Caco-2 (cell line): ENCODE data around the gene PRR22. TPM values are rescaled to one million over a fixed set of nuclear protein-coding genes. Genes with fewer than 3 reads are reported as not detected.
"Not testable (repeated sequence)": the region's sequence is repeated elsewhere in the genome, so short reads cannot be mapped to it uniquely, and the experiment has no call there.

ENCODE experiments used
- BruUV-seq: library from RNA; stranded (reverse); fragments of 400-500 nt; replicated peaks from 2 replicates; lab custom pipeline; 2021; lab: Mats Ljungman, UMichigan
- CTCF ChIA-PET: fragments of 300-600 bp; sonication (Branson Sonifier 250); formaldehyde crosslinking; loops from one replicate; lab custom pipeline; 2022; ENCODE audit warnings: antibody characterized with exemption; lab: Charles Lee
- POLR2A ChIA-PET: fragments of 300-600 bp; sonication (Branson Sonifier 250); formaldehyde crosslinking; loops from one replicate; lab custom pipeline; 2022; ENCODE audit warnings: antibody characterized with exemption; lab: Charles Lee
- DNase-seq, 2 experiments: peaks; one replicate each; pipeline versions ENCODE4 v3.0.0 to v3.0.0-alpha.2; 2020 to 2022
- H3K27me3 ChIP-seq: replicated peaks from 2 replicates; pipeline ENCODE4 v1.6.0; 2011; ENCODE audit warnings: low read length; ENCODE audit not compliant: control insufficient read depth, insufficient read depth
- H3K36me3 ChIP-seq: 2 replicates; pipeline ENCODE4 v1.5.1; 2011; ENCODE audit warnings: low read length; ENCODE audit not compliant: control insufficient read depth, insufficient read depth
- H3K4me1 ChIP-seq: fragments of 250-450 bp; sonication (Bioruptor Pico); 2 replicates; pipeline ENCODE4 v1.5.1; 2020; ENCODE audit warnings: mild to moderate bottlenecking
- H3K4me3 ChIP-seq: 2 replicates; pipeline ENCODE4 v1.5.1; 2011; ENCODE audit warnings: low read depth, mild to moderate bottlenecking, control low read depth, low read length
- H3K9me3 ChIP-seq: fragments of 250-450 bp; sonication (Bioruptor Pico); 2 replicates; pipeline ENCODE4 v1.5.1; 2020; ENCODE audit warnings: mild to moderate bottlenecking, moderate library complexity
- H3K27ac Mint-ChIP-seq: one replicate; pipeline ENCODE4 v1.8.0; 2022; ENCODE audit warnings: mixed read lengths; ENCODE audit not compliant: unreplicated experiment
- H3K27me3 Mint-ChIP-seq: one replicate; pipeline ENCODE4 v1.8.0; 2022; ENCODE audit warnings: mixed read lengths; ENCODE audit not compliant: insufficient read depth, unreplicated experiment
- H3K36me3 Mint-ChIP-seq: one replicate; pipeline ENCODE4 v1.8.0; 2022; ENCODE audit warnings: mild to moderate bottlenecking, mixed read lengths; ENCODE audit not compliant: insufficient read depth, unreplicated experiment
- H3K4me1 Mint-ChIP-seq: one replicate; pipeline ENCODE4 v1.8.0; 2022; ENCODE audit warnings: low read depth, mixed read lengths; ENCODE audit not compliant: unreplicated experiment
- H3K4me3 Mint-ChIP-seq: one replicate; pipeline ENCODE4 v1.8.0; 2022; ENCODE audit warnings: mild to moderate bottlenecking, moderate library complexity, mixed read lengths; ENCODE audit not compliant: unreplicated experiment
- H3K9me3 Mint-ChIP-seq: one replicate; pipeline ENCODE4 v1.8.0; 2022; ENCODE audit warnings: mixed read lengths; ENCODE audit not compliant: unreplicated experiment
- intact Hi-C: fragments of 100-400 bp; cut with micrococcal nuclease; formaldehyde crosslinking; loops from one replicate; pipeline ENCODE4 v1.10.0; 2022; ENCODE audit not compliant: unreplicated experiment
- total RNA-seq: library from RNA; stranded (reverse); gene quantifications from 2 replicates; pipeline ENCODE4 v1.2.3, GENCODE V29; 2022
- TF ChIP-seq, protein P1 (sequence below), 2 experiments: fragments of 200-600 bp in 1 of 2; IDR thresholded peaks; 1 replicate in 1 of 2; 2 replicates in 1 of 2; pipeline versions ENCODE4 v1.5.1 to v1.8.0; 2011 to 2022; ENCODE audit warnings: antibody characterized with exemption in 1 of 2, control low read depth in 1 of 2, inconsistent platforms in 1 of 2, low read depth in 1 of 2, low read length in 1 of 2, mild to moderate bottlenecking in 1 of 2, moderate library complexity in 1 of 2; ENCODE audit not compliant: insufficient read depth in 1 of 2, severe bottlenecking in 1 of 2, unreplicated experiment in 1 of 2

PRR22 gene
- total RNA-seq, 1 experiment from 2014 or later = 7.1 TPM

DNA sequence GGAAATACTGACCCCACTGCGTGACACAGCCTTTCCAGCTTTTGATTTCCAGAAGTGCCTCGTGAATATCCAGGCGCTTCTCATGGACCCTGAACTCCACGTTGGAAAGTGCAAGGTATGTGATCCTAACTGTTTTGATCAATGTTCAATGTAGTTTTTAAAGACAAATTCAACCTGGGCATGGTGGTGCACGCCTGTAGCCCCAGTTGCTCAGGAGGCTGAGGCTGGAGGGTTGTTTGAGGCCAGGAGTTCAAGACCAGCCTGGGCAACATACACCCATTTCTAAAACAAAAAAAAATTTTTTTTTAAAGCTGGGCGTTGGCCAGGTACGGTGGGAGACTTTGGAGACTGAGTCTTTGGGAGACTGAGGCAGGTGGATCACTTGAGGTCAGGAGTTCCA is 32.8 kb downstream of the PRR22 start:
- CTCF ChIA-PET = no interaction called here
- no peak overlapping the region for H3K4me3 ChIP-seq
- BruUV-seq = no TSS peak

DNA sequence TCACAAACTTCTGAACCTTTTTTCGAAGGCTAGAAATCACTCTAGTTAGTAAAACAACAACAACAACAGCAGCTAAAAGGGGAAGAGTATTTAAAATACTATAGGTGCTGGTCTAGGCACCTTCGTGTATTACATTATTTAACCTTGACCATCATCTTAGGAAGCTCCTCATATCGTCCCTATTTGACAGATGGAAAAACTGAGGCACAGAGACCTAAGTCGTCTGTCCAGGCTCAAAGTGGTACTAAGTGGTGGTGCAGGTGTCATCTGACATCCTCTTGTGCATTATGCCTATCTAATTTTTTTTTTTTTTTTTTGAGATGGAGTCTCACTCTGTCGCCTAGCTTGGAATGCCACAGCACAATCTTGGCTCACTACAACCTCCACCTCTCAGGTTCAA is 35.0 kb downstream of the PRR22 start:
- H3K36me3 ChIP-seq = no peaks in the 10 kb centered on the region
- no peak for DNase-seq
- POLR2A ChIA-PET = no interaction called here

More for the DNA sequence above, 32.8 kb downstream of the PRR22 start:
- H3K27me3 ChIP-seq = no peaks in the 10 kb centered on the region
- Mint-ChIP-seq H3K4me3 (no peak overlapping the region), H3K9me3 (no peaks in the 10 kb centered on the region), H3K27ac (no peak overlapping the region), H3K36me3 (no peaks in the 10 kb centered on the region), H3K27me3 (no peaks in the 10 kb centered on the region), H3K4me1 (no peaks in the 10 kb centered on the region)
- no peaks in the 10 kb centered on the region for H3K36me3 ChIP-seq
- no peaks in the 10 kb centered on the region for H3K9me3 ChIP-seq
- intact Hi-C loops = no loop called here
- H3K4me1 ChIP-seq = no peaks in the 10 kb centered on the region
- POLR2A ChIA-PET = no interaction called here
- TF ChIP-seq, protein P1, sequence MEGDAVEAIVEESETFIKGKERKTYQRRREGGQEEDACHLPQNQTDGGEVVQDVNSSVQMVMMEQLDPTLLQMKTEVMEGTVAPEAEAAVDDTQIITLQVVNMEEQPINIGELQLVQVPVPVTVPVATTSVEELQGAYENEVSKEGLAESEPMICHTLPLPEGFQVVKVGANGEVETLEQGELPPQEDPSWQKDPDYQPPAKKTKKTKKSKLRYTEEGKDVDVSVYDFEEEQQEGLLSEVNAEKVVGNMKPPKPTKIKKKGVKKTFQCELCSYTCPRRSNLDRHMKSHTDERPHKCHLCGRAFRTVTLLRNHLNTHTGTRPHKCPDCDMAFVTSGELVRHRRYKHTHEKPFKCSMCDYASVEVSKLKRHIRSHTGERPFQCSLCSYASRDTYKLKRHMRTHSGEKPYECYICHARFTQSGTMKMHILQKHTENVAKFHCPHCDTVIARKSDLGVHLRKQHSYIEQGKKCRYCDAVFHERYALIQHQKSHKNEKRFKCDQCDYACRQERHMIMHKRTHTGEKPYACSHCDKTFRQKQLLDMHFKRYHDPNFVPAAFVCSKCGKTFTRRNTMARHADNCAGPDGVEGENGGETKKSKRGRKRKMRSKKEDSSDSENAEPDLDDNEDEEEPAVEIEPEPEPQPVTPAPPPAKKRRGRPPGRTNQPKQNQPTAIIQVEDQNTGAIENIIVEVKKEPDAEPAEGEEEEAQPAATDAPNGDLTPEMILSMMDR (IDR thresholded peaks at IDR 0.05; ENCODE audit: insufficient read depth in 1 of 2, low read depth in 1 of 2, low read length in 1 of 2, severe bottlenecking in 1 of 2, unreplicated experiment in 1 of 2) = no peak
- no peak for DNase-seq

DNA sequence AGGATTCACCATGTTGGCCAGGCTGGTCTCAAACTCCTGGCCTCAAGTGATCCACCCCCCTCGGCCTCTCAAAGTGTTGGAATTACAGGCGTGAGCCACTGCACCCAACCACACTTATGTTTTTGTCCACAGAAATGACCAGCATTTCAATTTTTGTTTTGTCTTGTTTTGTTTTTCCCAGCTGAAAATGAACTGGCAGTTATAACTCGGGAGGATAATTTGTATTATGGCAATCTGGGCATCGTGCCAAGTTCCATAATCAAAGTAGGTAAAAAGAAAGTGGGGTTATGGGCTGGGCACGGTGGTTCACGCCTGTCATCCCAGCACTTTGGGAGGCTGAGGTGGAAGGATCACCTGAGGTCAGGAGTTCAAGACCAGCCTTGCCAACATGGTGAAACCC is 35.6 kb downstream of the PRR22 start:
- H3K36me3 Mint-ChIP-seq, H3K4me3 ChIP-seq, H3K9me3 Mint-ChIP-seq, H3K27me3 Mint-ChIP-seq, BruUV-seq, H3K4me3 Mint-ChIP-seq, H3K27me3 ChIP-seq, H3K4me1 ChIP-seq, POLR2A ChIA-PET, intact Hi-C loops, DNase-seq, H3K9me3 ChIP-seq, H3K27ac Mint-ChIP-seq, CTCF ChIA-PET, H3K4me1 Mint-ChIP-seq, H3K36me3 ChIP-seq: not testable (repeated sequence)

More for the DNA sequence above, 35.0 kb downstream of the PRR22 start:
- no peaks in the 10 kb centered on the region for H3K9me3 ChIP-seq
- intact Hi-C loops = no loop called here
- H3K27ac Mint-ChIP-seq = no peak overlapping the region
- no peaks in the 10 kb centered on the region for H3K27me3 Mint-ChIP-seq
- no peaks in the 10 kb centered on the region for H3K27me3 ChIP-seq
- no peak overlapping the region for H3K4me3 ChIP-seq
- TF ChIP-seq, protein P1 (IDR thresholded peaks at IDR 0.05; ENCODE audit: insufficient read depth in 1 of 2, low read depth in 1 of 2, low read length in 1 of 2, severe bottlenecking in 1 of 2, unreplicated experiment in 1 of 2) = no peak
- H3K9me3 Mint-ChIP-seq = no peaks in the 10 kb centered on the region
- no peaks in the 10 kb centered on the region for H3K36me3 Mint-ChIP-seq
- no peak overlapping the region for H3K4me3 Mint-ChIP-seq
- CTCF ChIA-PET = no interaction called here
- no TSS peak for BruUV-seq
- H3K4me1 ChIP-seq = no peaks in the 10 kb centered on the region
- no peaks in the 10 kb centered on the region for H3K4me1 Mint-ChIP-seq

DNA sequence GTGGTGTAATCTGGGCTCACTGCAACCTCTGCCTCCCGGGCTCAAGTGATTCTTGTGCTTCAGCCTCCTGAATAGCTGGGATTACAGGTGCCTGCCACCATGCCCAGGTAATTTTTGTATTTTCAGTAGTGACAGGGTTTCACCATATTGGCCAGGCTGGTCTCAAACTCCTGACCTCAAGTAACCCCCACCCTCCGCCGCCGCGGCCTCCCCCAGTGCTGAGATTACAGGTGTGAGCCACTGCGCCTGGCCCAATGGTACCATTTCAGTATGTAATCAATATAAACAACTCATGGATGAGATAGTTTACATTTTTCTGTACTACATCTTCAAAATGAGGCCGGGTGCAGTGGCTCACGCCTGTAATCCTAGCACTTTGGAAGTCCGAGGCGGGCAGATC is 39.5 kb downstream of the PRR22 start:
- H3K36me3 Mint-ChIP-seq, intact Hi-C loops, H3K4me3 ChIP-seq, POLR2A ChIA-PET, H3K36me3 ChIP-seq, H3K4me1 Mint-ChIP-seq, H3K9me3 ChIP-seq, BruUV-seq, H3K4me1 ChIP-seq, DNase-seq, H3K27me3 Mint-ChIP-seq, CTCF ChIA-PET, H3K9me3 Mint-ChIP-seq, H3K27ac Mint-ChIP-seq, H3K27me3 ChIP-seq, H3K4me3 Mint-ChIP-seq: not testable (repeated sequence)
